ENCODE data around the gene TMEM33. TPM values are rescaled to one million over a fixed set of nuclear protein-coding genes. Genes with fewer than 3 reads are reported as not detected.
A peak's percentile ranks its signal among the peaks of the same experiment; 100 is the strongest.

TMEM33 gene
- total RNA-seq, 1 experiment from 2014 or later: 66.2 TPM

DNA sequence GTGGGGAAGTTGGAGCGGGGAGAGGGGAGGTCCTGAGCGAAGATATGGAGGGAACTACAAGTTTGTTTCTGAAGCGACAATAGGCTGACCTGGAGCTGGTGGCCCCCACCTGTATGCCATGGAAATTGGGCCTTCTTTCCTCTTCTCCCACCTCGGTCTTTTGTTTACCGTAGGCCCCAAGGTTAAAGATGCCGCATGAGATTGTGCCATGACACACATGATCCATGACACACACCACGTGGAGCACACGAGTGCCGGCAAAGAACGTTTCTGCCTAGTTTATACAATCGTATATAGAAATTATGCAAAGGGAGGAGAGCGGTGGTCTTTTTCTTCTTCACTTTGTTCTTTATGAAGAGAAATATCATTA, 408 bp downstream of the TMEM33 start:
- TF ChIP-seq, protein P1, sequence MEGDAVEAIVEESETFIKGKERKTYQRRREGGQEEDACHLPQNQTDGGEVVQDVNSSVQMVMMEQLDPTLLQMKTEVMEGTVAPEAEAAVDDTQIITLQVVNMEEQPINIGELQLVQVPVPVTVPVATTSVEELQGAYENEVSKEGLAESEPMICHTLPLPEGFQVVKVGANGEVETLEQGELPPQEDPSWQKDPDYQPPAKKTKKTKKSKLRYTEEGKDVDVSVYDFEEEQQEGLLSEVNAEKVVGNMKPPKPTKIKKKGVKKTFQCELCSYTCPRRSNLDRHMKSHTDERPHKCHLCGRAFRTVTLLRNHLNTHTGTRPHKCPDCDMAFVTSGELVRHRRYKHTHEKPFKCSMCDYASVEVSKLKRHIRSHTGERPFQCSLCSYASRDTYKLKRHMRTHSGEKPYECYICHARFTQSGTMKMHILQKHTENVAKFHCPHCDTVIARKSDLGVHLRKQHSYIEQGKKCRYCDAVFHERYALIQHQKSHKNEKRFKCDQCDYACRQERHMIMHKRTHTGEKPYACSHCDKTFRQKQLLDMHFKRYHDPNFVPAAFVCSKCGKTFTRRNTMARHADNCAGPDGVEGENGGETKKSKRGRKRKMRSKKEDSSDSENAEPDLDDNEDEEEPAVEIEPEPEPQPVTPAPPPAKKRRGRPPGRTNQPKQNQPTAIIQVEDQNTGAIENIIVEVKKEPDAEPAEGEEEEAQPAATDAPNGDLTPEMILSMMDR (IDR thresholded peaks at IDR 0.05; ENCODE audit: insufficient read depth in 1 of 2, low read depth in 1 of 2, low read length in 1 of 2, severe bottlenecking in 1 of 2, unreplicated experiment in 1 of 2): no peak
- no peaks in the 10 kb centered on the region for H3K36me3 ChIP-seq (ENCODE audit: control insufficient read depth, insufficient read depth, low read length)
- CTCF ChIA-PET: no interaction called here
- peaks cover 14% of the 10 kb centered on the region for H3K4me1 Mint-ChIP-seq (ENCODE audit: low read depth, unreplicated experiment)
- POLR2A ChIA-PET: interaction anchor here (0.5 kb wide), 1 partner anchor 695 kb away, joined by 3 read pairs; no protein-coding TSS in a partner anchor
- no peak for DNase-seq
- intact Hi-C loops (cut with micrococcal nuclease; ENCODE audit: unreplicated experiment): no loop called here
- no peaks in the 10 kb centered on the region for H3K27me3 Mint-ChIP-seq (ENCODE audit: insufficient read depth, unreplicated experiment)
- peaks cover 47% of the 10 kb centered on the region for H3K36me3 Mint-ChIP-seq (ENCODE audit: insufficient read depth, unreplicated experiment)
- no TSS peak for BruUV-seq (replicated peaks)
- H3K27ac Mint-ChIP-seq (ENCODE audit: unreplicated experiment): peak overlapping the region; percentile 96
- H3K9me3 Mint-ChIP-seq (ENCODE audit: unreplicated experiment): no peaks in the 10 kb centered on the region
- H3K27me3 ChIP-seq (replicated peaks; ENCODE audit: control insufficient read depth, insufficient read depth, low read length): no peaks in the 10 kb centered on the region
- peak overlapping the region; percentile 96 for H3K4me3 ChIP-seq (ENCODE audit: low read depth, low read length)
- H3K4me3 Mint-ChIP-seq (ENCODE audit: unreplicated experiment): peak overlapping the region; percentile 99
- H3K4me1 ChIP-seq: peaks cover 9% of the 10 kb centered on the region
- no peaks in the 10 kb centered on the region for H3K9me3 ChIP-seq

- intact Hi-C loops (cut with micrococcal nuclease; ENCODE audit: unreplicated experiment): no loop called here
- BruUV-seq (replicated peaks): no TSS peak
- Mint-ChIP-seq H3K4me1 (ENCODE audit: low read depth, unreplicated experiment) (peaks cover 14% of the 10 kb centered on the region), H3K36me3 (ENCODE audit: insufficient read depth, unreplicated experiment) (peaks cover 64% of the 10 kb centered on the region), H3K9me3 (ENCODE audit: unreplicated experiment) (no peaks in the 10 kb centered on the region), H3K4me3 (ENCODE audit: unreplicated experiment) (no peak overlapping the region), H3K27ac (ENCODE audit: unreplicated experiment) (no peak overlapping the region), H3K27me3 (ENCODE audit: insufficient read depth, unreplicated experiment) (no peaks in the 10 kb centered on the region)
- POLR2A ChIA-PET: no interaction called here
- CTCF ChIA-PET: no interaction called here
- TF ChIP-seq, protein P1 (IDR thresholded peaks at IDR 0.05; ENCODE audit: insufficient read depth in 1 of 2, low read depth in 1 of 2, low read length in 1 of 2, severe bottlenecking in 1 of 2, unreplicated experiment in 1 of 2): no peak
- H3K36me3 ChIP-seq (ENCODE audit: control insufficient read depth, insufficient read depth, low read length): no peaks in the 10 kb centered on the region
- H3K4me3 ChIP-seq (ENCODE audit: low read depth, low read length): no peak overlapping the region
- peaks cover 6% of the 10 kb centered on the region for H3K4me1 ChIP-seq
- H3K9me3 ChIP-seq: no peaks in the 10 kb centered on the region
- H3K27me3 ChIP-seq (replicated peaks; ENCODE audit: control insufficient read depth, insufficient read depth, low read length): no peaks in the 10 kb centered on the region
- no peak for DNase-seq
These were observed 3.9 kb downstream of the TMEM33 start for GRCh38 chr4:41939016-41939626.

DNA sequence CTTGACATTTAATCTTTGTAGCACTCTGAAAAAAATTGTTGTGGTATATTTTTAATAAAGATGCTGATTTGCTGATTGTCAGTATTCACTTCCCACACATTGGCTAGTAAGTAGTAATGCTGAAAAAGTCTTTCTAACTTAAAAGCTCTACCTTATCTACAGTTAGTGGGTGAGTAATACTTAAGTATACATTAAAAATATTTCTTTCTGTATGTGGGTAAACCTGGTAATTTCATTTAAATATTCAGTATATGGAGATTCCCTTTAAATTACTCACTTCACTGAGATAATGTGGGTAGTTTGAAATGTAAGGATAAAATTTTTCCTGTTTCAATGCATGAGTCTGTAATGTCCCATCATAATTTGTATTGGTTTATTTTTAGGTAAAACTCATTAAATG, 5.6 kb downstream of the TMEM33 start:
- TF ChIP-seq, protein P1 (IDR thresholded peaks at IDR 0.05; ENCODE audit: insufficient read depth in 1 of 2, low read depth in 1 of 2, low read length in 1 of 2, severe bottlenecking in 1 of 2, unreplicated experiment in 1 of 2): no peak
- no peak for DNase-seq
- Histone ChIP-seq H3K36me3 (ENCODE audit: control insufficient read depth, insufficient read depth, low read length) (no peaks in the 10 kb centered on the region), H3K27me3 (replicated peaks; ENCODE audit: control insufficient read depth, insufficient read depth, low read length) (no peaks in the 10 kb centered on the region), H3K4me1 (no peaks in the 10 kb centered on the region), H3K9me3 (no peaks in the 10 kb centered on the region), H3K4me3 (ENCODE audit: low read depth, low read length) (no peak overlapping the region)
- intact Hi-C loops (cut with micrococcal nuclease; ENCODE audit: unreplicated experiment): no loop called here
- POLR2A ChIA-PET: no interaction called here
- Mint-ChIP-seq H3K9me3 (ENCODE audit: unreplicated experiment) (no peaks in the 10 kb centered on the region), H3K4me1 (ENCODE audit: low read depth, unreplicated experiment) (peaks cover 7% of the 10 kb centered on the region), H3K27ac (ENCODE audit: unreplicated experiment) (no peak overlapping the region), H3K4me3 (ENCODE audit: unreplicated experiment) (no peak overlapping the region), H3K27me3 (ENCODE audit: insufficient read depth, unreplicated experiment) (no peaks in the 10 kb centered on the region), H3K36me3 (ENCODE audit: insufficient read depth, unreplicated experiment) (peaks cover 58% of the 10 kb centered on the region)
- CTCF ChIA-PET: no interaction called here
- no TSS peak for BruUV-seq (replicated peaks)

Data from Caco-2 (cell line).